ENCODE results near the gene ALDH2.

GRCh38 chr12:111828338-111828979 is 61.7 kb downstream of the ALDH2 start:
- no peak for TF ChIP-seq CREB1 (IDR thresholded peaks at IDR 0.05; ENCODE audit: low read depth)
- no peak for TF ChIP-seq NR2F1 (conservative IDR thresholded peaks at IDR 0.05)
- TF ChIP-seq BCL3 (IDR thresholded peaks at IDR 0.05; ENCODE audit: borderline replicate concordance, insufficient read depth, low read depth, low read length, poor library complexity, severe bottlenecking), result no peak
- TF ChIP-seq ATF7 (IDR thresholded peaks at IDR 0.05; ENCODE audit: low read depth), result no peak
- TF ChIP-seq, protein P1, sequence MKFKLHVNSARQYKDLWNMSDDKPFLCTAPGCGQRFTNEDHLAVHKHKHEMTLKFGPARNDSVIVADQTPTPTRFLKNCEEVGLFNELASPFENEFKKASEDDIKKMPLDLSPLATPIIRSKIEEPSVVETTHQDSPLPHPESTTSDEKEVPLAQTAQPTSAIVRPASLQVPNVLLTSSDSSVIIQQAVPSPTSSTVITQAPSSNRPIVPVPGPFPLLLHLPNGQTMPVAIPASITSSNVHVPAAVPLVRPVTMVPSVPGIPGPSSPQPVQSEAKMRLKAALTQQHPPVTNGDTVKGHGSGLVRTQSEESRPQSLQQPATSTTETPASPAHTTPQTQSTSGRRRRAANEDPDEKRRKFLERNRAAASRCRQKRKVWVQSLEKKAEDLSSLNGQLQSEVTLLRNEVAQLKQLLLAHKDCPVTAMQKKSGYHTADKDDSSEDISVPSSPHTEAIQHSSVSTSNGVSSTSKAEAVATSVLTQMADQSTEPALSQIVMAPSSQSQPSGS (IDR thresholded peaks at IDR 0.05; ENCODE audit: low read length), result no peak
- TF ChIP-seq CEBPB (IDR thresholded peaks at IDR 0.05; ENCODE audit: borderline replicate concordance in 1 of 2, low read depth in 2 of 2, low read length in 2 of 2), result no peak
- TF ChIP-seq, protein P2, sequence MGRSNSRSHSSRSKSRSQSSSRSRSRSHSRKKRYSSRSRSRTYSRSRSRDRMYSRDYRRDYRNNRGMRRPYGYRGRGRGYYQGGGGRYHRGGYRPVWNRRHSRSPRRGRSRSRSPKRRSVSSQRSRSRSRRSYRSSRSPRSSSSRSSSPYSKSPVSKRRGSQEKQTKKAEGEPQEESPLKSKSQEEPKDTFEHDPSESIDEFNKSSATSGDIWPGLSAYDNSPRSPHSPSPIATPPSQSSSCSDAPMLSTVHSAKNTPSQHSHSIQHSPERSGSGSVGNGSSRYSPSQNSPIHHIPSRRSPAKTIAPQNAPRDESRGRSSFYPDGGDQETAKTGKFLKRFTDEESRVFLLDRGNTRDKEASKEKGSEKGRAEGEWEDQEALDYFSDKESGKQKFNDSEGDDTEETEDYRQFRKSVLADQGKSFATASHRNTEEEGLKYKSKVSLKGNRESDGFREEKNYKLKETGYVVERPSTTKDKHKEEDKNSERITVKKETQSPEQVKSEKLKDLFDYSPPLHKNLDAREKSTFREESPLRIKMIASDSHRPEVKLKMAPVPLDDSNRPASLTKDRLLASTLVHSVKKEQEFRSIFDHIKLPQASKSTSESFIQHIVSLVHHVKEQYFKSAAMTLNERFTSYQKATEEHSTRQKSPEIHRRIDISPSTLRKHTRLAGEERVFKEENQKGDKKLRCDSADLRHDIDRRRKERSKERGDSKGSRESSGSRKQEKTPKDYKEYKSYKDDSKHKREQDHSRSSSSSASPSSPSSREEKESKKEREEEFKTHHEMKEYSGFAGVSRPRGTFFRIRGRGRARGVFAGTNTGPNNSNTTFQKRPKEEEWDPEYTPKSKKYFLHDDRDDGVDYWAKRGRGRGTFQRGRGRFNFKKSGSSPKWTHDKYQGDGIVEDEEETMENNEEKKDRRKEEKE (IDR thresholded peaks at IDR 0.05), result no peak
- TF ChIP-seq CBX5 (IDR thresholded peaks at IDR 0.05; ENCODE audit: low read depth), result no peak
- no peak for TF ChIP-seq SREBF2 (IDR thresholded peaks at IDR 0.05; ENCODE audit: low read length)
- TF ChIP-seq, protein P3, sequence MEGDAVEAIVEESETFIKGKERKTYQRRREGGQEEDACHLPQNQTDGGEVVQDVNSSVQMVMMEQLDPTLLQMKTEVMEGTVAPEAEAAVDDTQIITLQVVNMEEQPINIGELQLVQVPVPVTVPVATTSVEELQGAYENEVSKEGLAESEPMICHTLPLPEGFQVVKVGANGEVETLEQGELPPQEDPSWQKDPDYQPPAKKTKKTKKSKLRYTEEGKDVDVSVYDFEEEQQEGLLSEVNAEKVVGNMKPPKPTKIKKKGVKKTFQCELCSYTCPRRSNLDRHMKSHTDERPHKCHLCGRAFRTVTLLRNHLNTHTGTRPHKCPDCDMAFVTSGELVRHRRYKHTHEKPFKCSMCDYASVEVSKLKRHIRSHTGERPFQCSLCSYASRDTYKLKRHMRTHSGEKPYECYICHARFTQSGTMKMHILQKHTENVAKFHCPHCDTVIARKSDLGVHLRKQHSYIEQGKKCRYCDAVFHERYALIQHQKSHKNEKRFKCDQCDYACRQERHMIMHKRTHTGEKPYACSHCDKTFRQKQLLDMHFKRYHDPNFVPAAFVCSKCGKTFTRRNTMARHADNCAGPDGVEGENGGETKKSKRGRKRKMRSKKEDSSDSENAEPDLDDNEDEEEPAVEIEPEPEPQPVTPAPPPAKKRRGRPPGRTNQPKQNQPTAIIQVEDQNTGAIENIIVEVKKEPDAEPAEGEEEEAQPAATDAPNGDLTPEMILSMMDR (IDR thresholded peaks at IDR 0.05 in 2 of 3, conservative IDR thresholded peaks at IDR 0.05 in 1 of 3; ENCODE audit: control insufficient read depth in 2 of 3, extremely low read depth in 1 of 3, insufficient read depth in 1 of 3, low read depth in 3 of 3, low read length in 3 of 3), result no peak
- TF ChIP-seq SMC3 (IDR thresholded peaks at IDR 0.05; ENCODE audit: borderline replicate concordance, low read length), result no peak
- TF ChIP-seq TCF7 (IDR thresholded peaks at IDR 0.05; ENCODE audit: borderline replicate concordance), result no peak
- no peak for TF ChIP-seq SP1 (IDR thresholded peaks at IDR 0.05; ENCODE audit: low read depth, low read length)

Measured in GM12878 (cell line).